GM18507 (cell line): ENCODE data around the gene LEF1.

Experiments used
- DNase-seq: peaks from one replicate; pipeline ENCODE4 v3.0.0; 2011; ENCODE audit warnings: low read depth; ENCODE audit not compliant: insufficient read length; ENCODE audit errors: extremely low spot score
- FAIRE-seq: peaks from 2 replicates; lab custom pipeline; 2011; peaks lifted over from hg19 to GRCh38; lab: Jason Lieb, UNC

LEF1 gene

GRCh38 chr4:108156391-108156790 is 12.3 kb downstream of the LEF1 start:
- FAIRE-seq (no peak), DNase-seq (no peak)

DNA sequence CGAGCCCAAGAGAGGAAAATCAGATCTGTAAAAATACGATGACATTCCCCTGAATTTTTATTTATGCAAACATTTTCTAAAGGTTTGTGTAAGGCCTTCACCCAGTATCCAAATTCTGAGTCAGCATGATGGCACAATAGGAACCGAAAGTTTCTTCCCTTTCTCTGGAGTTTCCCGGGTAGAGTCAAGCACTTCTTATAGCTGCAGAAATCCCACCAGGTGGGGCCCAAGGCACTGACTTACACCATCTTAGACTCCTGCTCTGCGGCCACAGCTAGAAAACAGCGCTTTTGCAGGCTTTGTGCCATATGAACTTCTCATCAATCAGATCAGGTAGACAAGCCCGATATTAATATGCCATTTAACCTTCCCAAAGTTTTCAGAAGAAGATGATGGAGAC is 13.4 kb downstream of the LEF1 start:
- FAIRE-seq (no peak), DNase-seq (no peak)

- FAIRE-seq (no peak), DNase-seq (no peak)
Measured at GRCh38 chr4:108152980-108153379, 15.8 kb downstream of the LEF1 start.

DNA sequence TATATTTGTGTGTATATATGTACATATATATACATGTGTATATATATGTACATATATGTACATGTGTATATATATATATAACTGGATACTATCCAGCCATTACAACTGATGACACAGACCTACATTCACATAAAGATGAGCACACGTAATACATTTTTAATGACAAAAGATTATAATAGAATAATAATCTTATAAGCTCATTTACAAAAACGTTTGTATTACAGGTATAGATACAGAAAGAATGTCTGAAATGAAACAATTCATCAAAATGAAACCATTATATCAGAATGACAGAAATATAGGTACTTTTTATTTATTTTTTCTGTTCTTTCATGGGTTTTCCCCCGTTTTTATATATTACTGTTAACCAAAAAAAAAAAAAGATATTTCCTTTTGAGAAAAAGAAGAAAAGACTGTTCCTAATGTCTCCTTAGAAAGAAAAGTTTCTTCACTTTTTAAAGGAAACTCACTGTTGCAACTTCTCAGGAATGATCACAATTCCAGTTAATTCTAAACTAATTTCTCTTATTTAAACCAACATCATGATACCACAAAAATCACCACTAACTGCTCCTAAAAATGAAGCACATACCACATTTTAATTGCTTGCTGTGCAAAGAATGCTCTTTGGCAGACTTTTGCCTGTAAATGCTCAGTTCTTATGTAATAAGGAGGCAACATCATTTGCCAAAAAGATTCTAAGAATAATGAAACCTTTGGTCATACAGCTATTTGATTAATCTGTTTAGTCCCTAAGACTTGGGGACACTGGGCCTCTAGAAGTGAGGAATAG is 18.9 kb downstream of the LEF1 start:
- no peak for FAIRE-seq
- DNase-seq = no peak

- no peak for DNase-seq
Measured at GRCh38 chr4:108148316-108148715, 20.4 kb downstream of the LEF1 start.

GRCh38 chr4:108146819-108147218 is 21.9 kb downstream of the LEF1 start:
- FAIRE-seq = no peak
- DNase-seq = no peak

More at GRCh38 chr4:108148316-108148715, 20.4 kb downstream of the LEF1 start:
- FAIRE-seq = no peak

DNA sequence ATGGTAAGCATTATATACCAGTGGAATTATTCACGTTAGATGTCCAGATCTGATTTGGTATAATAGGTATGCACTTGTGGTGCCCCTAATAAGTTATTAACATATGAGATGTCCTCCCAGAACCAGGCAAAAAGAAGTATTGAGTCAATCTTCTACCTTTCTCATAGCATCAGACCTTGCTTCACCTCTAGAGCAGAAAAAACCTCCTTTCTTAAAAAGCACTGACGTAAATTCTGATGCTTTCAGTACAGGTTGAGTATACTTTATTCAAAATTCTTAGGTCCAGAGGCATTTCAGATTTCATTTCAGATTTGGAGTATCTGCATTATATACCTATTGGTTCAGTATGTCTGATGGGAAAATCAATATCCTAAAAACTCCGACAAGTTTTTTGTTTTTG is 22.4 kb downstream of the LEF1 start:
- DNase-seq (no peak), FAIRE-seq (no peak)

- DNase-seq (no peak), FAIRE-seq (no peak)
Measured at GRCh38 chr4:108144451-108144850, 24.3 kb downstream of the LEF1 start.

DNA sequence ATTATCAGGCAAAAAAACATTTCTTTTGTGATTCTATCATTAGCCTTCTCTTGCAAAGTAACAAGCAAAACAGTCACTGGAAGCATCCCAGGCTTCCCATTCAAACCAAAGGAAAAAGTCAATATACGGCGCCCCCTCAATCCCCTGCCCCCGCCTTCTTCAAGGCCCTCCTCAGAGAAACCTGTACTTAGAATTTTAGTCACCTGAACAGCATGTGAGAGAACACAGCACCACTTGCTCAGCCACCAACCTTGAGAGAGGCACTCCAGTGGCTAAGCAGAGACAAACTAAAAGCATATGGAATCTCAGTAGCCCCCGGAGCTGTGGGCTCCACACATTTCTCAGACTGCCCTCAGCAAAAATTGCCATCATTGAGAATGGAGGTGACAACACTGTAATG is 25.2 kb downstream of the LEF1 start:
- FAIRE-seq (no peak), DNase-seq (no peak)

DNA sequence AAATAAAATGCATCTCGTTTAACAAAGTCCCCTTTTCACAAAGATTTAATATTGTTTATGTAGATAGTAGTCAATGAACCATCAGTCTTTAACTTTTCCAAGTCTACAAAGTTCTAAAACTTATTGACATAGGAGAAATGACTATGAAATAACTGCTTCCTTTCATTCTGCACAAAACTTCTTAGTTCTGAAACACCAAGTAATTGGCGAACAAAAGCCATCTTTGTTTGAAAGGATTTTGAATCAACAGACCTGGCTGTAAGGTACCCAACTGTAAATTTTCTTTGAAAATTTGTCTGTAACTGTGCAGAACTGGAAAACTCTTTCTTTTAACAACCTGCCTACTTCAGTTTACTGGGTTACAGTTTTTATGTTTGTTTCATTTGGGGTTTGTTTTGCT is 25.9 kb downstream of the LEF1 start:
- DNase-seq (no peak), FAIRE-seq (no peak)

DNA sequence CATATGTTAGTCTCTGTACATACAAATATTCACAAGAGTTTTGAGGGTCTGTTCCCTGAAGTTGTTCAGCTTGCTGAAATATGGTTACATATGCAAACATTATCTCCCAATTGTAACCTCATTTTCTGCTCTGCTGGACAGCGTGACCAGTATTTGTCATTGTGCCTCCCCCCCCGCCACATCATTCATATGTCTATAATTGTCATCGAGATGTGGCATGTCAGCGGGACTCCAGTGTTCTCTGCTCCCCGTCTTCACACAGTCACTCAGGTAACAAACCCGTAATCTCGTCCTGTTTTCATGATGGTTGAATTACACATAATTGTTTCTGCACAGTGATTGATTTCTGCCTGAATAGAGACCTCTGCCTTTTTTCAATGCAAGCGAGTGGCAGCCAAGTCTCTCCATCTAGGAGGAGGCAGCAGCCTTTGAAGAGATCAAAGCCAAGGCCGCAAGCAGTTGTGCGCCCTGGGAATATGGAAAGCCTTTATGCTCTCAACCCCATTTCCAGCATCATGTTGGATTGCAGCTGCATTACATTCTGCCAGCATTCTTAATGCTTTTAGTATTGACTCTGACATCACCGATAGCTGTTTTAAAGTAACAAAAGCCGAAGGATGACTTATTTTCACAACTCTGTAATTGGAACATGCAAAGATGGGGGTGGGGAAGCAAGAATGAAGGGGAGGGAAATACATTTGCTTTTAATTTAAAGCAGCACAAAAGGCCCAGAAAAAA is 27.4 kb downstream of the LEF1 start:
- peak; percentile 47 for FAIRE-seq

GRCh38 chr4:108140328-108140727 is 28.4 kb downstream of the LEF1 start:
- DNase-seq = no peak
- FAIRE-seq = no peak

More for the DNA sequence above, 27.4 kb downstream of the LEF1 start:
- no peak for DNase-seq

GRCh38 chr4:108139089-108139488 is 29.6 kb downstream of the LEF1 start:
- FAIRE-seq = no peak
- no peak for DNase-seq

GRCh38 chr4:108135549-108136209 is 33.1 kb downstream of the LEF1 start:
- no peak for FAIRE-seq
- no peak for DNase-seq

GRCh38 chr4:108130955-108131354 is 37.8 kb downstream of the LEF1 start:
- FAIRE-seq (no peak), DNase-seq (no peak)

DNA sequence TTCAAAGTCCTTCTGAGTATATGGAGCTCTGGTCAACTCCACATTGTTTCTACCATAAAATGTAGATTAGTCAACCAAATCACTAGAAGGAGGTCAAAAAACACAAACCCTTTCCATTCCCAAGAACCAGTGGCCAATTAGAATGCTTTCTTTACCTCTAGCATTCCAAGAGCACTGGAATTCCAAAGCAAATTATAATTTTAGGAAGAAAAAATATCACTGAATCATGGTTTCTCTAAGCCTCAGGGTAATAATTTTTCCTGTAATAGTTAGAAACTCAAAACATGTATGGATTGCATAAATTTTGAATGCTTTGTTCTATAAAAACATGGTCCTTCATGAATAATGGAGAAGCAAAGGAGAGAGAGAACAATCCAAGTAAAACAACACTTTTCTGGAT is 39.5 kb downstream of the LEF1 start:
- no peak for FAIRE-seq
- no peak for DNase-seq

GRCh38 chr4:108126806-108127205 is 41.9 kb downstream of the LEF1 start:
- DNase-seq = no peak
- FAIRE-seq = no peak

DNA sequence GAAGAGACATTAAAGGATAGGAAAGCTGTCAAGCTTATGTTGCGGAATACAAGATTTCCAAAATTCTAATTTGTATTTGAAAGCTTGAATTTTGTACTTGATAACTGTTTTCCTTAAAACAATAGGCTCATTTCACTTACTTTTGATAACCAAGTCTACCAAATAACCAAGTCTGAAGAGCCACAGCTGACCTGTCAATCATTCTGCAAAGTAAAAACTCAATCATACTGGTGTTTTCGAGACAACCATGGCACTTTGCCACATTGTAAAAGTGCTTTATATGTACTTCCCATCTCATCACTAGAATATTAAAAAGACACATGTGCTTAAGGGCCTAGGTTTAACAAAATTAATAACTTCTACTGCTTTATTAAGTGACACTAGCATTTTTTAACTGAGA is 47.9 kb downstream of the LEF1 start:
- FAIRE-seq (no peak), DNase-seq (no peak)

DNA sequence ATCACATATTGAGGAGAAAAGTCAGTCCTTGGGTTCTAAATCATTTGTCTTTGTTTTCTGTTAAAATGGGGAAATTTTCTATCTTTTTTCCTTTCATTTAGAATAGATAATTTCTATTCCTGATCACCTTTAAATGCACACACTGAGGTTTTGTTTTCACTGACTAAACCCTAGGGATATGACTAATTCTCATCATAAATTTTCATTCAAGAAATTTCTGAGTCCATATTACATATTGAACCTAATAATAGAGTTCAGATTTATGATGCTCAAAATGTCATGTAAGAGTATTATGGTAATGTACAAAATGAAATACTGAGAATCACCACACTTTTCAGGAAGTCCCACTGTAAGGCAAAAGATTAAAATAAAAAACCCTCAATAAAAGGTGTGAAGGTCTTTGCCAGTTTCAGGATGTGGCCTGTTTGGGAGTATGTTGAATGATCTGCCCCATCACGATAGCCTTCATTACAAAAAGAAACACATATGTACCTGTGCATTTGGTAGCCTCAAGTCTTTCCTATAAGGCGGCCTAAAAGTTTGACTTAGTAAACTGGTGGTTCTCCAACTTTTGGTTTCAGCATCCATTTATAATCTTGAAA is 49.4 kb downstream of the LEF1 start:
- FAIRE-seq (peak; percentile 15), DNase-seq (no peak)

GRCh38 chr4:108118505-108118904 is 50.2 kb downstream of the LEF1 start:
- FAIRE-seq (peak; percentile 92), DNase-seq (peak; percentile 20)
